ENCODE results near the gene GPA33.
"Not testable (repeated sequence)": the region's sequence is repeated elsewhere in the genome, so short reads cannot be mapped to it uniquely, and the experiment has no call there.

GPA33 gene

DNA sequence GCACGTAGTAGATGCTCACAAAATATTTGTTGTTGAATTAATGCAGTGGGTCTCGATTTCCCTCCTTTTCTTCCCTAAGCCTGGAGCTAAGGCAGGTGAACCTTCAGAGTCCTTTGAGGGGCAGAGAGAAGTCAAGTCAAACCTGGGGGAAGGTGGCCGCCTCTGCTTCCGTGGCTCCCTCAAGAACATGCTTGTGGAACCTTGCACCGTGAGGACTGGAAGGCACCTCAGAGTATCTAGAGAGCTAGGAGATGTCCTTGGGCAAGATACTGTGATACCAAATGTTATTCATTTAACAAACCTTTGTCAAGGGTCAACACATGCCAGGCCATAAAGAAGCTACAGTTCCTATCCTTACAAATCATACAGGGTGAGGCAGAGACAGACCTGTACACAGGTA lies 38.3 kb downstream of the GPA33 start:
- no peak for DNase-seq (ENCODE audit: low spot score)
- H3K27ac ChIP-seq = no peak overlapping the region
- no peak overlapping the region for H3K4me3 ChIP-seq
- TF ChIP-seq, protein P1, sequence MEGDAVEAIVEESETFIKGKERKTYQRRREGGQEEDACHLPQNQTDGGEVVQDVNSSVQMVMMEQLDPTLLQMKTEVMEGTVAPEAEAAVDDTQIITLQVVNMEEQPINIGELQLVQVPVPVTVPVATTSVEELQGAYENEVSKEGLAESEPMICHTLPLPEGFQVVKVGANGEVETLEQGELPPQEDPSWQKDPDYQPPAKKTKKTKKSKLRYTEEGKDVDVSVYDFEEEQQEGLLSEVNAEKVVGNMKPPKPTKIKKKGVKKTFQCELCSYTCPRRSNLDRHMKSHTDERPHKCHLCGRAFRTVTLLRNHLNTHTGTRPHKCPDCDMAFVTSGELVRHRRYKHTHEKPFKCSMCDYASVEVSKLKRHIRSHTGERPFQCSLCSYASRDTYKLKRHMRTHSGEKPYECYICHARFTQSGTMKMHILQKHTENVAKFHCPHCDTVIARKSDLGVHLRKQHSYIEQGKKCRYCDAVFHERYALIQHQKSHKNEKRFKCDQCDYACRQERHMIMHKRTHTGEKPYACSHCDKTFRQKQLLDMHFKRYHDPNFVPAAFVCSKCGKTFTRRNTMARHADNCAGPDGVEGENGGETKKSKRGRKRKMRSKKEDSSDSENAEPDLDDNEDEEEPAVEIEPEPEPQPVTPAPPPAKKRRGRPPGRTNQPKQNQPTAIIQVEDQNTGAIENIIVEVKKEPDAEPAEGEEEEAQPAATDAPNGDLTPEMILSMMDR (IDR thresholded peaks at IDR 0.05) = no peak

DNA sequence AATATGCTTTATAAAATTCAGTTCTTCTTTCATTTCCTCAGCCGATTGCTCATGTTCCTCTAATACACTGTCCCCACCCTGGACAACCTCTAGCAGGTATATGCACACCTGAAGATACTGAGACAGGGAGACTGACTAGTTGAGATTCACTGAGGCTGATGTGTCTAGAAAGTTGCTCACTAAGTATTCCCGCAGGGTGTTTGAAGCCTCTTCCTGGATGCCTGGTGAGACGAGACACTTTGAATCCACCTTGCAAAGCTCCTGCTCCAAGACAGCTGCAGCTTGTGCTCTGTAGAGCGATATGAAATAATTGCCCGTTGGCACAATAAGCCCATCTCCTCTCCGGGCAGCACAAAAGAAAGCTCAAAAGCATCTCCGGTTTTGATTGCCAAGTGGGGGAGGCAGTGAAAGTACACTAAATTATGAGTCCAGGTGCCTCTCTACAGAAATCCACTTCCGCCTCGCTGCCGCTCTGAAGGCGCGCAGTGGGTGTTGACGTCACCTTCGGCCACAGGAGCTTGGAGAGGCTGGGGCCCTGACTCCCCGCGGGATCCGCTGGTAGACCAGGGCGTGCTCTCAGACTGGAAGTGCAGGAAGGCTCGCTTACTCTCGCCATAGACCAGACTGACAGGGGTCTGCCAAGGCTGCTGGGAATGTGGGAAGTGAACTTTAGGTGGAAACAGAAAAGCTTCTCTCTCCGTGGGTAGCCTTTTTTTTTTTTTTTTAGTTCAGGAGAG lies 46.3 kb downstream of the GPA33 start:
- no peak overlapping the region for H3K27ac ChIP-seq

DNA sequence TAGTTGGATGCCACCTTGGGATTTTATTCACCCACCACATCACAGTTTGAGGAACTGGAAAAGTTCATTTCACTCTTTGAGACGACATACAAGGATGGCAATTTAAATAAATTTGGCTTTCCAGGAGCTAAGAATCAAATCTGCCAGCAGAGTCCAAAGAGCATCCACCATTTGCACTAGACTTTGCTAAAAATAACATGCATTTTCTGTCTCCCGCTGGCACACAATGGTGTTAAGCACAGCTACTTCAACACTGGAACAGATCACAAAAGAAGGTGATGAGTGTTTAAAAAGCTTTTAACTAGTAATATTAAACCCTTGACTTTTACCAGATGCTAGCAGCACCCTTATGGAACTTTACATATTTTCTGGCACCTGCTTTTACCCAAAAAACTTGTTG lies 56.5 kb downstream of the GPA33 start:
- TF ChIP-seq, protein P1 (IDR thresholded peaks at IDR 0.05) = no peak
- no peak overlapping the region for H3K27ac ChIP-seq
- DNase-seq (ENCODE audit: low spot score) = no peak
- no peak overlapping the region for H3K4me3 ChIP-seq

More for the DNA sequence above, 46.3 kb downstream of the GPA33 start:
- DNase-seq (ENCODE audit: low spot score) = no peak
- TF ChIP-seq, protein P1 (IDR thresholded peaks at IDR 0.05) = no peak
- peak overlapping the region; percentile 59 for H3K4me3 ChIP-seq

DNA sequence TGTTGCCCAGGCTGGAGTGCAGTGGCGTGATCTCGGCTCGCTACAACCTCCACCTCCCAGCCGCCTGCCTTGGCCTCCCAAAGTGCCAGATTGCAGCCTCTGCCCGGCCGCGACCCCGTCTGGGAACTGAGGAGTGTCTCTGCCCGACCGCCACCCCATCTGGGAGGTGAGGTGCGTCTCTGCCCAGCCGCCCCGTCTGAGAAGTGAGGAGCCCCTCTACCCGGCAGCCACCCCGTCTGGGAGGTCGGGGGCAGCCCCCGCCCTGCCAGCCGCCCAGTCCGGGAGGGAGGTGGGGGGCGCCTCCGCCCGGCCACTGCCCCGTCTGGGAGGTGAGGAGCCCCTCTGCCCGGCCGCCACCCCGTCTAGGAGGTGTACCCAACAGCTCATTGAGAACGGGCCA lies 60.6 kb downstream of the GPA33 start:
- not testable (repeated sequence) for H3K4me3 ChIP-seq; H3K27ac ChIP-seq; DNase-seq (ENCODE audit: low spot score)

DNA sequence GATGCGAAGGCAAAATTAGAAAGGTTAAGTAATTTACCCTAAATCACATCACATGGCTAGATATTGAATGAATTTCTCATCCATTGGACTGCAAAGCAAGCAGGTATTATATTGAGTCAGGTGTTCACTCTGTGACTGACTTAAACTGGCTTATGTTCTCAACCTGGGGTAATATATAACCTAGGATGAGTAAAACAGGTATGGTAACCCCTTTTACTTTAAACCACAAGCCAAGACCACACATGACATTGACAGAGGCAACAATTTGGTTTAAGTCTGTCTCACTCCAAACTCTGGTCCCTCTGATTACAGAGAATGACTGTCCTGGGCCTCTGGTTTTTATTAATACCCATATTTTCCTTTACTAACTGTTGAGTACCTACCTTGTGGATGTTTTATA lies 67.8 kb downstream of the GPA33 start:
- H3K27ac ChIP-seq = no peak overlapping the region
- no peak overlapping the region for H3K4me3 ChIP-seq
- no peak for DNase-seq (ENCODE audit: low spot score)
- TF ChIP-seq, protein P1 (IDR thresholded peaks at IDR 0.05) = no peak

DNA sequence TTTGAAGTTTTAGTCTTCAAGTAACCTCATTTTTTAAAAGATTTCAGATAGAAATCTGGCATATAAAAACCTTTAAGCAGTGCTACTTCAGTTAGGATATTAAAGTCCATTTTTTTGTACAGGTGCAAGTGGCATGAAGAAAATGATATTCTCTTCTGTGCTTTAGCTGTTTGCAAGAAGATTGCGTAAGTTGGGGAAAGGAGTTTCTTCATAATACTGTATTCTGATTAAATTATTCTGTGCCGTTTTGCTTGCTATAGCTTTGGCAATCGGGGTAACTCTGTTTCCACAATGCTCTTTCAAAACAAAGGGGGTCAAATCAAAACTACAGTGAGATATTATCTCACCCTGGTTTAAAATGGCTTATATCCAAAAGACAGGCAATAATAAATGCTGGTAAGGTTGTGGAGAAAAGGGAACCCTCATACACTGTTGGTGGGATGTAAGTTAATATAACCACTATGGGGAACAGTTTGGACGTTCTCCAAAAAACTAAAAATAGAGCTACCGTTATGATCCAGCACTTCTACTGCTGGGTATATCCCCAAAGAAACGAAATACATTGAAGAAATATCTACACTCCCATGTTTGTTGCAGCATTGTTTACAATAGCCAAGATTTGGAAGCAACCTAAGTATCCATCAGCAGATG lies 74.0 kb downstream of the GPA33 start:
- TF ChIP-seq, protein P1 (IDR thresholded peaks at IDR 0.05) = no peak
- Histone ChIP-seq H3K27ac (no peak overlapping the region), H3K4me3 (no peak overlapping the region)
- DNase-seq (ENCODE audit: low spot score) = no peak

DNA sequence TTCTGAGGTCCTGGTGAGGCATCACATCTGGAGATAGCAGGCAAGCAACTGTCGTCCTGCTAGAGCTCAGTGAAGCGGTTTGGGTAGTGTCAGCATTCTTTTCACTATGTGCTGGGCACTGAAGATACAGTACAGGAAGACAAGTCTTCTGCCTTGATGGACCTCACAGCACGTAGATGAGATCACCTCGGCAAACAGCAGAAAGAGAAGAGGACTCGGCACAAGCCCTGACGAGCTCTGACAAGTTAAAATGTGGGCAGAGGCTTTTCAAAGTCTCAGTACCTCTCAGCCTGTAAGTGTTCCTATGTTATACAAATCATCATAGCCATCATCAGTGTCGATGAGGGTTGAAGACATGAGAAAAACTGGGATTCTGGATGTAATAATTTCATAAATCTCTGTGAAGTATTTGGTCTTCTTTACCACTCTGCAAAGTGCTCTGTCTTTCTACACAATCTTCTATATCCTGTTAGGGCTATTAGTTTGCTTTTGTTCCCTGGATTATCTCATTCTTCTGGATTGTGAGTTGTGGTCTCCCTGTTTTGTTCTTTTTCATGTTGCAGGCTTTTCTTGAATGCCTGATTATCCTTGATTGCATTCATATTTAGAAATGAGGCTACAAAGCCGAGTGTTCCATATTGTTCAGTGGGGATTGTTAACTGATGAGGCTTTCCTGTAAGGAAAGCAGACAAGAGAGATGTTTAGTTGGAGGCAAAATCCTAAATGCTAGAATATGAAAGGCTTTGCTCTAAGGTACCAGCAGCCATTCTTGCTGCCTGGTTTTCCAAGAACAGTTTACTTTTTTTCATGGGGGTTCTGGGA lies 76.9 kb downstream of the GPA33 start:
- TF ChIP-seq, protein P1 (IDR thresholded peaks at IDR 0.05) = no peak
- Histone ChIP-seq H3K27ac (no peak overlapping the region), H3K4me3 (no peak overlapping the region)
- DNase-seq (ENCODE audit: low spot score) = no peak
